ENCODE results near the gene CAPN10.
"Not testable (repeated sequence)": the region's sequence is repeated elsewhere in the genome, so short reads cannot be mapped to it uniquely, and the experiment has no call there.

The CAPN10 gene

GRCh38 chr2:240586198-240586918 lies at the start of gene CAPN10:
Gene CAPN10 (plus strand): TSS chr2:240586734. CDS start chr2:240586912, 178 bp downstream.
- DNase-seq (ENCODE audit: low read depth, low spot score), result peak; percentile 90

GRCh38 chr2:240538031-240538780 lies 48.3 kb upstream of the CAPN10 start:
- DNase-seq (ENCODE audit: low read depth, low spot score), result no peak

GRCh38 chr2:240539101-240539500 lies 47.4 kb upstream of the CAPN10 start:
- not testable (repeated sequence) for DNase-seq (ENCODE audit: low read depth, low spot score)

GRCh38 chr2:240539906-240540305 lies 46.6 kb upstream of the CAPN10 start:
- DNase-seq (ENCODE audit: low read depth, low spot score), result no peak

- no peak for DNase-seq (ENCODE audit: low read depth, low spot score)
These were observed 35.2 kb upstream of the CAPN10 start for GRCh38 chr2:240551288-240551687.

- no peak for DNase-seq (ENCODE audit: low read depth, low spot score)
These were observed 34.7 kb upstream of the CAPN10 start for GRCh38 chr2:240551811-240552210.

GRCh38 chr2:240553956-240554480 lies 32.5 kb upstream of the CAPN10 start:
- no peak for DNase-seq (ENCODE audit: low read depth, low spot score)

GRCh38 chr2:240554767-240555493 lies 31.6 kb upstream of the CAPN10 start:
- no peak for DNase-seq (ENCODE audit: low read depth, low spot score)

- DNase-seq (ENCODE audit: low read depth, low spot score), result no peak
These were observed 30.8 kb upstream of the CAPN10 start for GRCh38 chr2:240555541-240556250.

GRCh38 chr2:240556553-240557100 lies 29.9 kb upstream of the CAPN10 start:
- DNase-seq (ENCODE audit: low read depth, low spot score), result no peak

GRCh38 chr2:240557101-240557751 lies 29.3 kb upstream of the CAPN10 start:
- DNase-seq (ENCODE audit: low read depth, low spot score), result no peak

- DNase-seq (ENCODE audit: low read depth, low spot score), result peak; percentile 54
These were observed 28.7 kb upstream of the CAPN10 start, which contains the start of gene ANKMY1 for GRCh38 chr2:240557808-240558207. Gene ANKMY1 (minus strand): TSS chr2:240557988. CDS start chr2:240557335, 653 bp downstream.

GRCh38 chr2:240558236-240558761 lies 28.2 kb upstream of the CAPN10 start:
- DNase-seq (ENCODE audit: low read depth, low spot score), result no peak

- no peak for DNase-seq (ENCODE audit: low read depth, low spot score)
These were observed 27.2 kb upstream of the CAPN10 start for GRCh38 chr2:240559286-240559685.

- peak; percentile 76 for DNase-seq (ENCODE audit: low read depth, low spot score)
These were observed 26.5 kb upstream of the CAPN10 start, which contains the start of gene DUSP28 for GRCh38 chr2:240560084-240560479. Gene DUSP28 (plus strand): TSS chr2:240560357. CDS start chr2:240560685, 328 bp downstream.

GRCh38 chr2:240560480-240561324 lies 25.8 kb upstream of the CAPN10 start:
- peak; percentile 100 for DNase-seq (ENCODE audit: low read depth, low spot score)

GRCh38 chr2:240561325-240561971 lies 25.1 kb upstream of the CAPN10 start:
- no peak for DNase-seq (ENCODE audit: low read depth, low spot score)

GRCh38 chr2:240563231-240563630 lies 23.3 kb upstream of the CAPN10 start:
- not testable (repeated sequence) for DNase-seq (ENCODE audit: low read depth, low spot score)

Measured in activated naive CD8-positive, alpha-beta T cell treated with anti-CD3 and anti-CD28 coated beads, Interleukin-2, amount 50 U/mL, for 16 hours (primary cell).